Loucy (cell line): Measurements from ENCODE around the gene SORD.
"Not testable (repeated sequence)": the region's sequence is repeated elsewhere in the genome, so short reads cannot be mapped to it uniquely, and the experiment has no call there.

Experiments
- EZH2phosphoT487 ChIP-seq: fragments of 200-600 bp; IDR thresholded peaks from 2 replicates; pipeline ENCODE4 v1.6.1; 2018; ENCODE audit warnings: antibody characterized with exemption, mild to moderate bottlenecking, moderate library complexity, borderline replicate concordance
- TF ChIP-seq, protein P1 (sequence below): fragments of 200-600 bp; sonication (generic); conservative IDR thresholded peaks from 2 replicates; pipeline ENCODE4 v1.5.1; 2014; ENCODE audit warnings: mild to moderate bottlenecking, antibody characterized with exemption, low read length

DNA sequence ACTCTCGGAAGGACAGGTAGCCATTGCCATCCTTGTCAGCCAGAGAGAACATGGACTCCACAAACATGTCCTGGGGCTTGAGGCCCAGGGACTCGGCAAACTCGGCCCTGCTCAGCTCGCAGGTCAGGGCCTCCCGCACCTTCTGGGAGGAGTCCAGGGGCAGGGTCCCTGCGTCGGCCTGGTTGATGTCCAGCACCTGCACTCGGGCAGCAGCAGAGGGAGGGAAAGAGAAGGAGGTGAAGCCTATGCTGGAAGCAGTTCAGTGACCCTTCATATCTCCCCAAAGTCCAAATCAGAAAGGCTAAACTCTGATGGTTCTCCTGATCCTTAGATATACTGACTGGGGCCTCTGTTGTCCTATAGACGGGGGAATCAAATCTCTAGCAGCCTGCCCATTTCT, 81.2 kb downstream of the SORD start:
- TF ChIP-seq, protein P1, sequence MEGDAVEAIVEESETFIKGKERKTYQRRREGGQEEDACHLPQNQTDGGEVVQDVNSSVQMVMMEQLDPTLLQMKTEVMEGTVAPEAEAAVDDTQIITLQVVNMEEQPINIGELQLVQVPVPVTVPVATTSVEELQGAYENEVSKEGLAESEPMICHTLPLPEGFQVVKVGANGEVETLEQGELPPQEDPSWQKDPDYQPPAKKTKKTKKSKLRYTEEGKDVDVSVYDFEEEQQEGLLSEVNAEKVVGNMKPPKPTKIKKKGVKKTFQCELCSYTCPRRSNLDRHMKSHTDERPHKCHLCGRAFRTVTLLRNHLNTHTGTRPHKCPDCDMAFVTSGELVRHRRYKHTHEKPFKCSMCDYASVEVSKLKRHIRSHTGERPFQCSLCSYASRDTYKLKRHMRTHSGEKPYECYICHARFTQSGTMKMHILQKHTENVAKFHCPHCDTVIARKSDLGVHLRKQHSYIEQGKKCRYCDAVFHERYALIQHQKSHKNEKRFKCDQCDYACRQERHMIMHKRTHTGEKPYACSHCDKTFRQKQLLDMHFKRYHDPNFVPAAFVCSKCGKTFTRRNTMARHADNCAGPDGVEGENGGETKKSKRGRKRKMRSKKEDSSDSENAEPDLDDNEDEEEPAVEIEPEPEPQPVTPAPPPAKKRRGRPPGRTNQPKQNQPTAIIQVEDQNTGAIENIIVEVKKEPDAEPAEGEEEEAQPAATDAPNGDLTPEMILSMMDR = not testable (repeated sequence)
- TF ChIP-seq EZH2phosphoT487 = not testable (repeated sequence)
